ENCODE results near the gene KCNJ1. TPM values are rescaled to one million over a fixed set of nuclear protein-coding genes. Genes with fewer than 3 reads are reported as not detected.

KCNJ1 gene
- total RNA-seq, 1 donor from 2014 or later: 0.41 TPM

GRCh38 chr11:128843198-128843785, 23.8 kb downstream of the KCNJ1 start:
- DNase-seq (ENCODE audit: low spot score): no peak
- H3K4me3 ChIP-seq: no peak overlapping the region
- no peaks in the 10 kb centered on the region for H3K27me3 ChIP-seq

DNA sequence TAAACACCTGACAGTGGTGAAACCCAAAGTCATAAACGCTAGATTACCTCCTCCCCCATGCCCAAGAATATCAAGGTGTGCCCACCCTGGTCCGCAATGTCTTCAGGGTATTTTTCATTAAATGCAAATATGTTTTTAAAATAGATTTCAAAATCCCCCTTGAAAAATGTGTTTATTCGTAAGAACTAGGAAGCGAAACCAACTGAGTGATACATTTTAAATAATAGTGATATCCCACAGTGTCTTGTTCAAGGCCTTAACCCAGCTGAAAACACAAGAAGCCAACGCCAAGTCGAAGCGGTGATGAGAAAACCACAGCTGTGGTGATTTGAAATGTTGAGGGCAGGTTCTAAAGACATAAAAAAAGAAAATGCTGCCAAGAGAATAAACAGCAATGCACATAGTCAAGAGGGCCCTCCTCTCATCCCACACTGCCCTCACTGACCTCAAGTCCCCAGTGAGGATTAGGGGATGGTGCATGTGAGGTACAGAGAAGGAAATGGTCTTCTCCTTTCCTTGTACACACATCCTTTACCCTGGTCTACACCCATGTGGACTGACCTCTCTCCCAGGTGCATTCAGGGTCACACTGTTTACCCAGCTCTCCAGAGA, 25.5 kb downstream of the KCNJ1 start:
- Histone ChIP-seq H3K9me3 (ENCODE audit: low read depth) (no peaks in the 10 kb centered on the region), H3K79me2 (ENCODE audit: low read depth) (no peaks in the 10 kb centered on the region), H2AFZ (replicated peaks) (no peak overlapping the region), H3K4me3 (no peak overlapping the region), H4K20me1 (ENCODE audit: low read depth) (no peaks in the 10 kb centered on the region), H3K4me2 (no peak overlapping the region), H3K27me3 (no peaks in the 10 kb centered on the region), H3F3A (ENCODE audit: low read depth) (no peaks in the 10 kb centered on the region), H3K9ac (no peak overlapping the region), H3K4me1 (no peaks in the 10 kb centered on the region), H3K36me3 (no peaks in the 10 kb centered on the region), H3K27ac (no peak overlapping the region)
- H3K9me3 Mint-ChIP-seq: peaks cover 4% of the 10 kb centered on the region
- H3K36me3 Mint-ChIP-seq: peaks cover 3% of the 10 kb centered on the region
- DNase-seq (ENCODE audit: low spot score): no peak
- H3K27me3 Mint-ChIP-seq (ENCODE audit: insufficient read depth, low read depth): peaks cover 2% of the 10 kb centered on the region
- peaks cover under 1% of the 10 kb centered on the region for H3K4me1 Mint-ChIP-seq
- H3K4me3 Mint-ChIP-seq: no peak overlapping the region
- no peak for TF ChIP-seq CTCF (IDR thresholded peaks at IDR 0.05)
- no peak for TF ChIP-seq EZH2phosphoT487 (IDR thresholded peaks at IDR 0.05)
- TF ChIP-seq EZH2 (IDR thresholded peaks at IDR 0.05): no peak
- no peak overlapping the region for H3K27ac Mint-ChIP-seq

More at GRCh38 chr11:128843198-128843785, 23.8 kb downstream of the KCNJ1 start:
- no peak overlapping the region for H3K4me3 Mint-ChIP-seq
- H3K79me2 ChIP-seq (ENCODE audit: low read depth): no peaks in the 10 kb centered on the region
- H3K27ac Mint-ChIP-seq: no peak overlapping the region
- H3K27ac ChIP-seq: no peak overlapping the region
- H3K4me1 Mint-ChIP-seq: no peaks in the 10 kb centered on the region
- peaks cover 4% of the 10 kb centered on the region for H3K9me3 Mint-ChIP-seq
- H3K9me3 ChIP-seq (ENCODE audit: low read depth): no peaks in the 10 kb centered on the region
- no peak overlapping the region for H3K4me2 ChIP-seq
- peaks cover 3% of the 10 kb centered on the region for H3K36me3 Mint-ChIP-seq
- peaks cover 2% of the 10 kb centered on the region for H3K27me3 Mint-ChIP-seq (ENCODE audit: insufficient read depth, low read depth)
- no peak for TF ChIP-seq EZH2phosphoT487 (IDR thresholded peaks at IDR 0.05)
- TF ChIP-seq CTCF (IDR thresholded peaks at IDR 0.05): no peak
- TF ChIP-seq EZH2 (IDR thresholded peaks at IDR 0.05): no peak
- H3F3A ChIP-seq (ENCODE audit: low read depth): no peaks in the 10 kb centered on the region
- H4K20me1 ChIP-seq (ENCODE audit: low read depth): no peaks in the 10 kb centered on the region
- H3K36me3 ChIP-seq: no peaks in the 10 kb centered on the region
- no peaks in the 10 kb centered on the region for H3K4me1 ChIP-seq
- H2AFZ ChIP-seq (replicated peaks): no peak overlapping the region
- H3K9ac ChIP-seq: no peak overlapping the region

DNA sequence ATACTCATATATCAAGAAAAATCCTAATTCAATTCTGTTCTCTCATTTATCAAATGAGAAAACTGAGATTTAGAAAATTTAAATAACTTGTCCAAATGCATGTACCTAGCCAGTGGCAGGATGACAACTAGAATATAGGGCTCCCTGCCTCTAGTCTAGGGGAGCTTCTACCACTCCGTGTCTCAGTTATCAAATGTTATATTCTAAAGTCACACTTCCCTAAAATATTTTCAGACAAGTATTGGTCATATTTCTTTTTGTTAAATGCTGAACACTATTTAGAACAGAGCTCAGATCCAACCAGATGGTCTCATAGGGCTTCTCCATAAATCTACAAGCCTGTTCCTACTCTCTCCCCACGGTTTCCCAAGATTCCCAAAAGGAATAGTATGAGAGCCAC, 26.3 kb downstream of the KCNJ1 start:
- TF ChIP-seq EZH2phosphoT487 (IDR thresholded peaks at IDR 0.05) (no peak), CTCF (IDR thresholded peaks at IDR 0.05) (no peak), EZH2 (IDR thresholded peaks at IDR 0.05) (no peak)
- Histone ChIP-seq H3K4me1 (no peaks in the 10 kb centered on the region), H3K79me2 (ENCODE audit: low read depth) (no peaks in the 10 kb centered on the region), H3K9ac (no peak overlapping the region), H3K27me3 (no peaks in the 10 kb centered on the region), H2AFZ (replicated peaks) (no peak overlapping the region), H3F3A (ENCODE audit: low read depth) (no peaks in the 10 kb centered on the region), H3K27ac (no peak overlapping the region), H3K4me3 (no peak overlapping the region), H4K20me1 (ENCODE audit: low read depth) (no peaks in the 10 kb centered on the region), H3K4me2 (no peak overlapping the region), H3K9me3 (ENCODE audit: low read depth) (no peaks in the 10 kb centered on the region), H3K36me3 (no peaks in the 10 kb centered on the region)
- no peak for DNase-seq (ENCODE audit: low spot score)
- H3K27ac Mint-ChIP-seq: no peak overlapping the region
- no peak overlapping the region for H3K4me3 Mint-ChIP-seq
- peaks cover 7% of the 10 kb centered on the region for H3K4me1 Mint-ChIP-seq
- H3K27me3 Mint-ChIP-seq (ENCODE audit: insufficient read depth, low read depth): peaks cover 2% of the 10 kb centered on the region
- H3K9me3 Mint-ChIP-seq: peaks cover 4% of the 10 kb centered on the region
- peaks cover 3% of the 10 kb centered on the region for H3K36me3 Mint-ChIP-seq

Data from neural progenitor cell (in vitro differentiated cells).